ENCODE measurements around the gene NUPR1. TPM values are rescaled to one million over a fixed set of nuclear protein-coding genes. Genes with fewer than 3 reads are reported as not detected.

Gene NUPR1, protein sequence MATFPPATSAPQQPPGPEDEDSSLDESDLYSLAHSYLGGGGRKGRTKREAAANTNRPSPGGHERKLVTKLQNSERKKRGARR
- total RNA-seq = 3.7 TPM

DNA sequence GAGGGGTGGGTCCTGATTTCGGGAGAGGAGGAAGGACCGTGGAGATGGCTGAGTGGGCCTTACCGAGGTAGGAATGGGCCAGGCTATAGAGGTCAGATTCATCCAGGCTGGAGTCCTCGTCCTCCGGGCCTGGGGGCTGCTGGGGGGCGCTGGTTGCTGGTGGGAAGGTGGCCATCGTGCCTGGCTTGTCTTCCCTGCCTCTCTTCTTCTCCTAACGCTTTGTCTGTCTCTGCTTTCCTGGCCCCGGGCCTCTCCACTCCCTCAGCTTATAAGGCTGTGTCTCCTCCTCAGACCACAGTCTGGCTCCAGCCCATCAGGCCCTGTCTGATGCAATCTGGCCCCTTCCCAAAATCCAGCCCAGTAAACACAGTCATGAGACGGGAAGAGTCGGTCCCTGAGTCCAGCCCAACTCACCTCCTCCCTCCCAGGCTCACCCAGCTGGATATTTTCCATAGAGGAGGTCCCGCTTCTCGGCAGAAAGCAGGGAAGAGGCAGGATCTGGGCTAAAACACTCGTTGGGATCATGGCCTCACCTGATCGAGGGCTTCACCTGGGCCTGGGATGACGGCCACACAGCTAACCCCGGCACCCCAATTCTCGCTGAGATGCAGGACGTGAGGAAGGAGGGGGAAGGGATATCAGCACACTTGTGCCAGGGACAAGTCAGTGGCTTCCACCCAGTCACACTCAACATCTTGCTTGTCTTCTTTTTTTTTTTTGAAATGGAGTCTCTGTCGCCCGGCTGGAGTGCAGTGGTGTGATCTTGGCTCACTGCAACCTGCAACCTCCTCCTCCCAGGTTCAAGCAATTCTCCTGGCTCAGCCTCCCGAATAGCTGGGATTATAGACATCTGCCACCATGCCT is at the start of gene NUPR1:
NUPR1 (minus strand) TSS at position 242 of the 864 bp plus-strand sequence; CDS start at position 175, 67 bp downstream.
- no peaks in the 10 kb centered on the region for H3K9me3 ChIP-seq (ENCODE audit: control insufficient read depth in 3 of 3, low read length in 3 of 3)
- H3K27ac ChIP-seq (ENCODE audit: low read depth, low read length) = peak within 1 kb of the TSS; percentile 98
- peaks cover 3 to 6% (median 4%) of the 10 kb centered on the region in 3 donors for H3K36me3 ChIP-seq (ENCODE audit: control insufficient read depth in 3 of 3, insufficient read depth in 3 of 3, low read length in 3 of 3)
- peak within 1 kb of the TSS; percentile 67 to 88 (median 85) for H3K4me3 ChIP-seq (ENCODE audit: low read length in 3 of 3)
- peaks cover 22 to 44% (median 33%) of the 10 kb centered on the region in 3 donors for H3K4me1 ChIP-seq (ENCODE audit: control insufficient read depth in 3 of 3, insufficient read depth in 3 of 3, low read length in 3 of 3)
- peak within 1 kb of the TSS; percentile 85 to 95 (median 93) for H3K9ac ChIP-seq (ENCODE audit: low read depth in 1 of 3, low read length in 3 of 3)
- no peaks in the 10 kb centered on the region for H3K27me3 ChIP-seq (ENCODE audit: control insufficient read depth in 3 of 3, insufficient read depth in 3 of 3, low read length in 3 of 3)

- no peak overlapping the region for H3K9ac ChIP-seq (ENCODE audit: low read depth in 1 of 3, low read length in 3 of 3)
- no peaks in the 10 kb centered on the region for H3K4me1 ChIP-seq (ENCODE audit: control insufficient read depth in 3 of 3, insufficient read depth in 3 of 3, low read length in 3 of 3)
- H3K27ac ChIP-seq (ENCODE audit: low read depth, low read length) = no peak overlapping the region
- H3K4me3 ChIP-seq (ENCODE audit: low read length in 3 of 3) = no peak overlapping the region
- no peaks in the 10 kb centered on the region for H3K9me3 ChIP-seq (ENCODE audit: control insufficient read depth in 3 of 3, low read length in 3 of 3)
- peaks cover 51 to 66% (median 60%) of the 10 kb centered on the region in 3 donors for H3K36me3 ChIP-seq (ENCODE audit: control insufficient read depth in 3 of 3, insufficient read depth in 3 of 3, low read length in 3 of 3)
- H3K27me3 ChIP-seq (ENCODE audit: control insufficient read depth in 3 of 3, insufficient read depth in 3 of 3, low read length in 3 of 3) = no peaks in the 10 kb centered on the region
Observed at GRCh38 chr16:28587386-28587785, 48.6 kb upstream of the NUPR1 start.

GRCh38 chr16:28586466-28586865 is 47.7 kb upstream of the NUPR1 start:
- Histone ChIP-seq H3K4me3 (ENCODE audit: low read length in 3 of 3) (no peak overlapping the region), H3K36me3 (ENCODE audit: control insufficient read depth in 3 of 3, insufficient read depth in 3 of 3, low read length in 3 of 3) (peaks cover 54 to 69% (median 64%) of the 10 kb centered on the region in 3 donors)

DNA sequence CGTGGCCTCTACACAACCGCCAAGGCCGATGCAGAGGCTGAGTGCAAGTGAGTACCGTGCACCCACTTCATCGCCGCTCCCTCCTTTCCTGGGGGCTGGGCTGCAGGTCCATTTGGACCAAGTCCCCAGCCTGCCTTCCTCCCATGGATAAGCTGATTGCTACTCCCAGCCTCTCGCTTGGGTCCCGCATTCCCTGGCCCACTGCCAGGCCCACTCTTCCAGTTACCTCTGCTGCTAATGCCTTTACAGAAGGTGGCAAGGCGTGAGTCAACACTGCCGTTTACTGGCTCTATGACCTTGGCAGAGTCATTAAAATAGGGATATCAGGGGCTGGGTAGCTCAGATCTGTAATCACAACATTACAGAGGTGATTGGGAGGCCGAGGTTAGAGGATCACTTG is 46.9 kb upstream of the NUPR1 start:
- Histone ChIP-seq H3K9me3 (ENCODE audit: control insufficient read depth in 3 of 3, low read length in 3 of 3) (no peaks in the 10 kb centered on the region), H3K27ac (ENCODE audit: low read depth, low read length) (no peak overlapping the region), H3K27me3 (ENCODE audit: control insufficient read depth in 3 of 3, insufficient read depth in 3 of 3, low read length in 3 of 3) (no peaks in the 10 kb centered on the region), H3K36me3 (ENCODE audit: control insufficient read depth in 3 of 3, insufficient read depth in 3 of 3, low read length in 3 of 3) (peaks cover 52 to 67% (median 63%) of the 10 kb centered on the region in 3 donors), H3K4me3 (ENCODE audit: low read length in 3 of 3) (no peak overlapping the region), H3K4me1 (ENCODE audit: control insufficient read depth in 3 of 3, insufficient read depth in 3 of 3, low read length in 3 of 3) (no peaks in the 10 kb centered on the region), H3K9ac (ENCODE audit: low read depth in 1 of 3, low read length in 3 of 3) (no peak overlapping the region)

More at GRCh38 chr16:28586466-28586865, 47.7 kb upstream of the NUPR1 start:
- Histone ChIP-seq H3K9ac (ENCODE audit: low read depth in 1 of 3, low read length in 3 of 3) (no peak overlapping the region), H3K9me3 (ENCODE audit: control insufficient read depth in 3 of 3, low read length in 3 of 3) (no peaks in the 10 kb centered on the region), H3K27ac (ENCODE audit: low read depth, low read length) (no peak overlapping the region), H3K4me1 (ENCODE audit: control insufficient read depth in 3 of 3, insufficient read depth in 3 of 3, low read length in 3 of 3) (no peaks in the 10 kb centered on the region), H3K27me3 (ENCODE audit: control insufficient read depth in 3 of 3, insufficient read depth in 3 of 3, low read length in 3 of 3) (no peaks in the 10 kb centered on the region)

- Histone ChIP-seq H3K4me1 (ENCODE audit: control insufficient read depth in 3 of 3, insufficient read depth in 3 of 3, low read length in 3 of 3) (no peaks in the 10 kb centered on the region), H3K9ac (ENCODE audit: low read depth in 1 of 3, low read length in 3 of 3) (peak overlapping the region in 1 of 3 donors; percentile 3), H3K27ac (ENCODE audit: low read depth, low read length) (no peak overlapping the region), H3K4me3 (ENCODE audit: low read length in 3 of 3) (no peak overlapping the region), H3K27me3 (ENCODE audit: control insufficient read depth in 3 of 3, insufficient read depth in 3 of 3, low read length in 3 of 3) (no peaks in the 10 kb centered on the region), H3K36me3 (ENCODE audit: control insufficient read depth in 3 of 3, insufficient read depth in 3 of 3, low read length in 3 of 3) (peaks cover 26 to 36% (median 34%) of the 10 kb centered on the region in 3 donors), H3K9me3 (ENCODE audit: control insufficient read depth in 3 of 3, low read length in 3 of 3) (no peaks in the 10 kb centered on the region)
Observed at GRCh38 chr16:28580726-28581315, 42.0 kb upstream of the NUPR1 start.

- Histone ChIP-seq H3K9me3 (ENCODE audit: control insufficient read depth in 3 of 3, low read length in 3 of 3) (no peaks in the 10 kb centered on the region), H3K27ac (ENCODE audit: low read depth, low read length) (no peak overlapping the region), H3K36me3 (ENCODE audit: control insufficient read depth in 3 of 3, insufficient read depth in 3 of 3, low read length in 3 of 3) (peaks cover 4 to 9% (median 5%) of the 10 kb centered on the region in 3 donors), H3K4me1 (ENCODE audit: control insufficient read depth in 3 of 3, insufficient read depth in 3 of 3, low read length in 3 of 3) (peaks cover 10 to 17% (median 16%) of the 10 kb centered on the region in 3 donors), H3K9ac (ENCODE audit: low read depth in 1 of 3, low read length in 3 of 3) (no peak overlapping the region), H3K27me3 (ENCODE audit: control insufficient read depth in 3 of 3, insufficient read depth in 3 of 3, low read length in 3 of 3) (no peaks in the 10 kb centered on the region), H3K4me3 (ENCODE audit: low read length in 3 of 3) (no peak overlapping the region)
Observed at GRCh38 chr16:28575446-28576109, 36.8 kb upstream of the NUPR1 start.

GRCh38 chr16:28574925-28575324 is 36.2 kb upstream of the NUPR1 start:
- Histone ChIP-seq H3K4me3 (ENCODE audit: low read length in 3 of 3) (no peak overlapping the region), H3K27ac (ENCODE audit: low read depth, low read length) (no peak overlapping the region), H3K36me3 (ENCODE audit: control insufficient read depth in 3 of 3, insufficient read depth in 3 of 3, low read length in 3 of 3) (peaks cover 0 to 6% (median 3%) of the 10 kb centered on the region in 3 donors), H3K4me1 (ENCODE audit: control insufficient read depth in 3 of 3, insufficient read depth in 3 of 3, low read length in 3 of 3) (peaks cover 10 to 17% (median 16%) of the 10 kb centered on the region in 3 donors), H3K9me3 (ENCODE audit: control insufficient read depth in 3 of 3, low read length in 3 of 3) (no peaks in the 10 kb centered on the region), H3K9ac (ENCODE audit: low read depth in 1 of 3, low read length in 3 of 3) (no peak overlapping the region), H3K27me3 (ENCODE audit: control insufficient read depth in 3 of 3, insufficient read depth in 3 of 3, low read length in 3 of 3) (no peaks in the 10 kb centered on the region)

DNA sequence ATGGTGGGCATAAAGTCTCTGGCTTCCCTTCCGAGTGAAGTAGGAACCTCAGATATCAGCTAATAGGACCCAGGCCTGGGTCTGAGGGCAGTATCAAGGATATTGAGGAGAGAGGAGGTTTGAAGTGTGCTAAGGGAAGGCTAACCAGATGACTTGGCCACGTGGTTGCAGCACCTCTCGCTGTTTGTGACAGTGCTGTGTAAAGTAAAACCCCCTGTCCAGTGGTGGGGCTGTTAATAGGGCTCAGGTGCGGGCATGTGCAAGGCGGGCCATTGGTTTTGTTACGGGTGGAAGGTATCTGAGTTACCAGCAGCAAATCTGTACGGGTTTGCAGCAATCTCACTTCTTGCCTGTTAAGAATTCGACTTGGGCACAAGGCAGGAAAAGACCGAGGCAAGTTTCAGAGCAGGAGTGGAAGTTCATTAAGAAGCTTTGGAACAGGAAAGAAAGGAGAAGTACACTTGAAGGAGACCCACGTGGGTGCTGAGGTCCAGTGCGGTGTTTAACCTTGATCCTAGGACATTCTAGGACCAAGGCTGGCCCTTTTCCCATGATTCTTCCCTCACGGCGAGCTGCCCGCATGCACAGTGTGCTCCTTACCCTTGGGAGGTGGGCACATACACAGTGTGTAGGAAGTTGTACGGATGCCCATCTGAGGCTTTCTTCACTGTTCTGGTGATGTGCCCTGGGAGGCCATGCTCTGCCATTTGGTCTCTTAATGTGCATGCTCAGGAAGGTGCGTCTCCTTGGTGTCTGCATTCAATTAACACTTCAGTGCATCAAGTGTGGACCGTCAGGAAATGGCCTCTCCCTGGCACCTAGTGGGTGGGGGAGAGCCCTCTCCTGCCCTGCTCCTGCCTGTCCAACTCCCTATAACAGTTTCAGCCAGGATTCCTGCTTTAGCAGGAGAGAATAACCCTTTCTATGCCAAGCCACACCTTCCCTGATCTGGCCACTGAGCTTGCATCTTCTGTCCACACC is 35.3 kb upstream of the NUPR1 start:
- no peak overlapping the region for H3K27ac ChIP-seq (ENCODE audit: low read depth, low read length)
- no peaks in the 10 kb centered on the region for H3K9me3 ChIP-seq (ENCODE audit: control insufficient read depth in 3 of 3, low read length in 3 of 3)
- peaks cover 10 to 17% (median 16%) of the 10 kb centered on the region in 3 donors for H3K4me1 ChIP-seq (ENCODE audit: control insufficient read depth in 3 of 3, insufficient read depth in 3 of 3, low read length in 3 of 3)
- H3K4me3 ChIP-seq (ENCODE audit: low read length in 3 of 3) = no peak overlapping the region
- no peaks in the 10 kb centered on the region for H3K27me3 ChIP-seq (ENCODE audit: control insufficient read depth in 3 of 3, insufficient read depth in 3 of 3, low read length in 3 of 3)
- H3K9ac ChIP-seq (ENCODE audit: low read depth in 1 of 3, low read length in 3 of 3) = no peak overlapping the region
- H3K36me3 ChIP-seq (ENCODE audit: control insufficient read depth in 3 of 3, insufficient read depth in 3 of 3, low read length in 3 of 3) = peaks cover 0 to 6% (median 5%) of the 10 kb centered on the region in 3 donors
